Caco-2 (cell line): Measurements from ENCODE around the gene GLI3. TPM values are rescaled to one million over a fixed set of nuclear protein-coding genes. Genes with fewer than 3 reads are reported as not detected.

Source experiments
- BruUV-seq: library from RNA; stranded (reverse); fragments of 400-500 nt; replicated peaks from 2 replicates; lab custom pipeline; 2021; lab: Mats Ljungman, UMichigan
- CTCF ChIA-PET: fragments of 300-600 bp; sonication (Branson Sonifier 250); formaldehyde crosslinking; loops from one replicate; lab custom pipeline; 2022; ENCODE audit warnings: antibody characterized with exemption; lab: Charles Lee
- POLR2A ChIA-PET: fragments of 300-600 bp; sonication (Branson Sonifier 250); formaldehyde crosslinking; loops from one replicate; lab custom pipeline; 2022; ENCODE audit warnings: antibody characterized with exemption; lab: Charles Lee
- DNase-seq, 2 experiments: peaks; one replicate each; pipeline versions ENCODE4 v3.0.0 to v3.0.0-alpha.2; 2020 to 2022
- H3K27me3 ChIP-seq: replicated peaks from 2 replicates; pipeline ENCODE4 v1.6.0; 2011; ENCODE audit warnings: low read length; ENCODE audit not compliant: control insufficient read depth, insufficient read depth
- H3K36me3 ChIP-seq: 2 replicates; pipeline ENCODE4 v1.5.1; 2011; ENCODE audit warnings: low read length; ENCODE audit not compliant: control insufficient read depth, insufficient read depth
- H3K4me1 ChIP-seq: fragments of 250-450 bp; sonication (Bioruptor Pico); 2 replicates; pipeline ENCODE4 v1.5.1; 2020; ENCODE audit warnings: mild to moderate bottlenecking
- H3K4me3 ChIP-seq: 2 replicates; pipeline ENCODE4 v1.5.1; 2011; ENCODE audit warnings: low read depth, mild to moderate bottlenecking, control low read depth, low read length
- H3K9me3 ChIP-seq: fragments of 250-450 bp; sonication (Bioruptor Pico); 2 replicates; pipeline ENCODE4 v1.5.1; 2020; ENCODE audit warnings: mild to moderate bottlenecking, moderate library complexity
- H3K27ac Mint-ChIP-seq: one replicate; pipeline ENCODE4 v1.8.0; 2022; ENCODE audit warnings: mixed read lengths; ENCODE audit not compliant: unreplicated experiment
- H3K27me3 Mint-ChIP-seq: one replicate; pipeline ENCODE4 v1.8.0; 2022; ENCODE audit warnings: mixed read lengths; ENCODE audit not compliant: insufficient read depth, unreplicated experiment
- H3K36me3 Mint-ChIP-seq: one replicate; pipeline ENCODE4 v1.8.0; 2022; ENCODE audit warnings: mild to moderate bottlenecking, mixed read lengths; ENCODE audit not compliant: insufficient read depth, unreplicated experiment
- H3K4me1 Mint-ChIP-seq: one replicate; pipeline ENCODE4 v1.8.0; 2022; ENCODE audit warnings: low read depth, mixed read lengths; ENCODE audit not compliant: unreplicated experiment
- H3K4me3 Mint-ChIP-seq: one replicate; pipeline ENCODE4 v1.8.0; 2022; ENCODE audit warnings: mild to moderate bottlenecking, moderate library complexity, mixed read lengths; ENCODE audit not compliant: unreplicated experiment
- H3K9me3 Mint-ChIP-seq: one replicate; pipeline ENCODE4 v1.8.0; 2022; ENCODE audit warnings: mixed read lengths; ENCODE audit not compliant: unreplicated experiment
- CTCF ChIP-seq, 2 experiments: fragments of 200-600 bp in 1 of 2; IDR thresholded peaks; 1 replicate in 1 of 2; 2 replicates in 1 of 2; pipeline versions ENCODE4 v1.5.1 to v1.8.0; 2011 to 2022; ENCODE audit warnings: antibody characterized with exemption in 1 of 2, control low read depth in 1 of 2, inconsistent platforms in 1 of 2, low read depth in 1 of 2, low read length in 1 of 2, mild to moderate bottlenecking in 1 of 2, moderate library complexity in 1 of 2; ENCODE audit not compliant: insufficient read depth in 1 of 2, severe bottlenecking in 1 of 2, unreplicated experiment in 1 of 2
- intact Hi-C: fragments of 100-400 bp; cut with micrococcal nuclease; formaldehyde crosslinking; loops from one replicate; pipeline ENCODE4 v1.10.0; 2022; ENCODE audit not compliant: unreplicated experiment
- total RNA-seq: library from RNA; stranded (reverse); gene quantifications from 2 replicates; pipeline ENCODE4 v1.2.3, GENCODE V29; 2022

Gene GLI3
- total RNA-seq, 1 experiment from 2014 or later = 1.00 TPM

DNA sequence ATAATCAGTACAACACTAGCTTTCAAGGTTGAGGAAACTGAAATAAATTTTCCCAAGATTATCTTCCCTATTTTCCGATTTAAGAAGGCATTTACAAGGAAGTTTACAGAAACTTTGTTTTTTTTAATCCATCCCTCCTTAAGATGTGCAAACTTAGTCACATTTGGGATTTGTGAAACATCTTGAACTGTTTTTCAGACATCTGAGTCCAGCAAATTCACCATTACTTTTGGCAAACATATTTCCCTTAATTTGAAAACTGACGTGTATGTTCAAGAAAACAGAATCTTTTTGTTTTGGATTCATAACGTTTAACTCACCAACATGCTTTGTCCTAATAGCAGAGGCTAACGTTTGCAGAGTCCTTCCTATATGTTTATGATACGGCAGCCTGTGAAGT, 19.5 kb downstream of the GLI3 start:
- no peak for TF ChIP-seq CTCF (IDR thresholded peaks at IDR 0.05; ENCODE audit: insufficient read depth in 1 of 2, low read depth in 1 of 2, low read length in 1 of 2, severe bottlenecking in 1 of 2, unreplicated experiment in 1 of 2)
- Histone ChIP-seq H3K27me3 (no peaks in the 10 kb centered on the region), H3K4me3 (no peak overlapping the region), H3K4me1 (no peaks in the 10 kb centered on the region), H3K36me3 (no peaks in the 10 kb centered on the region), H3K9me3 (no peaks in the 10 kb centered on the region)
- intact Hi-C loops = no loop called here
- no peak for DNase-seq
- Mint-ChIP-seq H3K27me3 (peaks cover 22% of the 10 kb centered on the region), H3K4me1 (no peaks in the 10 kb centered on the region), H3K9me3 (no peaks in the 10 kb centered on the region), H3K27ac (no peak overlapping the region), H3K36me3 (no peaks in the 10 kb centered on the region), H3K4me3 (no peak overlapping the region)
- CTCF ChIA-PET = no interaction called here
- POLR2A ChIA-PET = no interaction called here
- BruUV-seq = no TSS peak

DNA sequence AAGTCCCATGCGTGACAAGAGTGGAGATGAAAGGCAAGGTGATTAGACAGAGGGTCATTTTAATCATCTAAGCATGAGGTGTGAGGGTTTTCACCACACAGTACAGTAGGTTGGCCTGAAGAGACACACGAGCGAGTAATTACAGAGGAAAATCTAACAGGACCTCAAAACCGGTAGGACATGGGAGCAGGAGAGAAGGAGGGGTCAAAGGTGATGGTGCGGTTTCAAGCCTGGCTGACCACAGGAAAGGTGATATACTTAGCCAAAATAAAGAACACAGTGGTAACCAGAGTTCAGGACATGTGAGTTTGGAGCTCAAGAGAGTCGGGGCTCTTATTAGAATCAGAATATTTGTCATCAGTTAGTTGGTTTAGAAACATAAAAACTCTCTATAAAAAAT, 20.0 kb downstream of the GLI3 start:
- H3K9me3 ChIP-seq = no peaks in the 10 kb centered on the region
- H3K36me3 Mint-ChIP-seq = no peaks in the 10 kb centered on the region

GRCh38 chr7:42214060-42214679, 22.8 kb downstream of the GLI3 start:
- Histone ChIP-seq H3K9me3 (no peaks in the 10 kb centered on the region), H3K27me3 (no peaks in the 10 kb centered on the region), H3K4me1 (no peaks in the 10 kb centered on the region), H3K36me3 (no peaks in the 10 kb centered on the region), H3K4me3 (no peak overlapping the region)
- H3K36me3 Mint-ChIP-seq = no peaks in the 10 kb centered on the region
- BruUV-seq = no TSS peak
- no peak overlapping the region for H3K27ac Mint-ChIP-seq
- no peaks in the 10 kb centered on the region for H3K9me3 Mint-ChIP-seq
- no peak for TF ChIP-seq CTCF (IDR thresholded peaks at IDR 0.05; ENCODE audit: insufficient read depth in 1 of 2, low read depth in 1 of 2, low read length in 1 of 2, severe bottlenecking in 1 of 2, unreplicated experiment in 1 of 2)
- DNase-seq = no peak
- POLR2A ChIA-PET = no interaction called here
- no peak overlapping the region for H3K4me3 Mint-ChIP-seq
- intact Hi-C loops = no loop called here
- H3K27me3 Mint-ChIP-seq = peaks cover 22% of the 10 kb centered on the region
- CTCF ChIA-PET = no interaction called here
- H3K4me1 Mint-ChIP-seq = no peaks in the 10 kb centered on the region

More for the DNA sequence above, 20.0 kb downstream of the GLI3 start:
- no peaks in the 10 kb centered on the region for H3K9me3 Mint-ChIP-seq
- no peak for TF ChIP-seq CTCF (IDR thresholded peaks at IDR 0.05; ENCODE audit: insufficient read depth in 1 of 2, low read depth in 1 of 2, low read length in 1 of 2, severe bottlenecking in 1 of 2, unreplicated experiment in 1 of 2)
- peaks cover 22% of the 10 kb centered on the region for H3K27me3 Mint-ChIP-seq
- no peaks in the 10 kb centered on the region for H3K4me1 Mint-ChIP-seq
- Histone ChIP-seq H3K36me3 (no peaks in the 10 kb centered on the region), H3K4me3 (no peak overlapping the region), H3K4me1 (no peaks in the 10 kb centered on the region), H3K27me3 (no peaks in the 10 kb centered on the region)
- no peak for DNase-seq
- H3K27ac Mint-ChIP-seq = no peak overlapping the region
- POLR2A ChIA-PET = no interaction called here
- intact Hi-C loops = no loop called here
- no TSS peak for BruUV-seq
- CTCF ChIA-PET = no interaction called here
- no peak overlapping the region for H3K4me3 Mint-ChIP-seq
